ENCODE data around the gene SPATA16. TPM values are rescaled to one million over a fixed set of nuclear protein-coding genes. Genes with fewer than 3 reads are reported as not detected.

The SPATA16 gene
- polyA plus RNA-seq, 1 donor from 2014 or later = not detected

DNA sequence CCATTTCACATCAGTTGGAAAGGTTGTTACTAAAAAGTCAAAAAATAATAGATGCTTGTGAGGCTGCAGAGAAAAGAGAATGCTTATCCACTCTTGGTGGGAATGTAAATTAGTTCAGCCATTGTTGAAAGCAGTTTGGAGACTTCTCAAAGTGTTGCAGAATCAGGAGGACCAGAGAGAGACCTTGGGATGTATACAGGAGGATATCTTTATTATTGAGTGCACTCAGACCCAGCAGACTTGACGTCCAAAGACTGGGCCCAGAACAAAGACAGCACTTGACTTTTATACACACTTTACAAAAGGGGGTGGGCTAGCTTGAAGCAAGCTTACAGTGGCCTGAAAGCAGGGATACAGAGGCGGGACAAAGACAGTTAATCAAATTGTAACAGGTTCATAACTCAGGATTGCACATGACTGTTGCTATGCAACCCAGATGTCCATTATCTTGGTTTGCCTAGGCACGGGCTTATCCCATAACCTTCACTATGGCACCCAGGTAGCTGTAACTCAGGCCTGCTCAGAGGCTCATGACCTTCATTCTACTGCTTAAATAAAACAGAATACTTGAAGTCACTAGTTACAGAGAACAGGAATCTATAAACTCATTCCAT is 127.7 kb downstream of the SPATA16 start:
- Histone ChIP-seq H3K4me2 (ENCODE audit: low read length) (no peak overlapping the region), H4K20me1 (ENCODE audit: insufficient read depth) (no peaks in the 10 kb centered on the region), H3K9me2 (ENCODE audit: insufficient read depth, low read length) (no peaks in the 10 kb centered on the region), H2AFZ (ENCODE audit: low read depth, low read length) (no peak overlapping the region), H3F3A (ENCODE audit: insufficient read depth, low read length, poor library complexity, severe bottlenecking) (no peaks in the 10 kb centered on the region), H3K36me3 (ENCODE audit: insufficient read depth, low read length) (no peaks in the 10 kb centered on the region), H3K9ac (ENCODE audit: low read length) (no peak overlapping the region), H3K79me2 (replicated peaks; ENCODE audit: insufficient read depth, low read length) (no peaks in the 10 kb centered on the region), H3K27ac (ENCODE audit: low read length) (no peak overlapping the region), H3K9me3 (ENCODE audit: low read length) (no peaks in the 10 kb centered on the region), H3K27me3 (ENCODE audit: insufficient read depth, low read depth, low read length) (no peaks in the 10 kb centered on the region), H3K4me3 (ENCODE audit: low read length) (no peak overlapping the region)
- TF ChIP-seq EP300 (conservative IDR thresholded peaks at IDR 0.05; ENCODE audit: poor library complexity, severe bottlenecking) (no peak), RAD21 (conservative IDR thresholded peaks at IDR 0.05) (no peak), TAF1 (IDR thresholded peaks at IDR 0.05; ENCODE audit: low read depth) (no peak), POLR2AphosphoS5 (IDR thresholded peaks at IDR 0.05) (no peak), EZH2 (IDR thresholded peaks at IDR 0.05; ENCODE audit: borderline replicate concordance, insufficient read depth, low read length, poor library complexity, severe bottlenecking) (no peak), SMC3 (conservative IDR thresholded peaks at IDR 0.05; ENCODE audit: poor library complexity) (no peak), MXI1 (conservative IDR thresholded peaks at IDR 0.05; ENCODE audit: poor library complexity, severe bottlenecking) (no peak)
- TF ChIP-seq, protein P1, sequence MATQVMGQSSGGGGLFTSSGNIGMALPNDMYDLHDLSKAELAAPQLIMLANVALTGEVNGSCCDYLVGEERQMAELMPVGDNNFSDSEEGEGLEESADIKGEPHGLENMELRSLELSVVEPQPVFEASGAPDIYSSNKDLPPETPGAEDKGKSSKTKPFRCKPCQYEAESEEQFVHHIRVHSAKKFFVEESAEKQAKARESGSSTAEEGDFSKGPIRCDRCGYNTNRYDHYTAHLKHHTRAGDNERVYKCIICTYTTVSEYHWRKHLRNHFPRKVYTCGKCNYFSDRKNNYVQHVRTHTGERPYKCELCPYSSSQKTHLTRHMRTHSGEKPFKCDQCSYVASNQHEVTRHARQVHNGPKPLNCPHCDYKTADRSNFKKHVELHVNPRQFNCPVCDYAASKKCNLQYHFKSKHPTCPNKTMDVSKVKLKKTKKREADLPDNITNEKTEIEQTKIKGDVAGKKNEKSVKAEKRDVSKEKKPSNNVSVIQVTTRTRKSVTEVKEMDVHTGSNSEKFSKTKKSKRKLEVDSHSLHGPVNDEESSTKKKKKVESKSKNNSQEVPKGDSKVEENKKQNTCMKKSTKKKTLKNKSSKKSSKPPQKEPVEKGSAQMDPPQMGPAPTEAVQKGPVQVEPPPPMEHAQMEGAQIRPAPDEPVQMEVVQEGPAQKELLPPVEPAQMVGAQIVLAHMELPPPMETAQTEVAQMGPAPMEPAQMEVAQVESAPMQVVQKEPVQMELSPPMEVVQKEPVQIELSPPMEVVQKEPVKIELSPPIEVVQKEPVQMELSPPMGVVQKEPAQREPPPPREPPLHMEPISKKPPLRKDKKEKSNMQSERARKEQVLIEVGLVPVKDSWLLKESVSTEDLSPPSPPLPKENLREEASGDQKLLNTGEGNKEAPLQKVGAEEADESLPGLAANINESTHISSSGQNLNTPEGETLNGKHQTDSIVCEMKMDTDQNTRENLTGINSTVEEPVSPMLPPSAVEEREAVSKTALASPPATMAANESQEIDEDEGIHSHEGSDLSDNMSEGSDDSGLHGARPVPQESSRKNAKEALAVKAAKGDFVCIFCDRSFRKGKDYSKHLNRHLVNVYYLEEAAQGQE (IDR thresholded peaks at IDR 0.05; ENCODE audit: borderline replicate concordance) = no peak
- TF ChIP-seq, protein P2, sequence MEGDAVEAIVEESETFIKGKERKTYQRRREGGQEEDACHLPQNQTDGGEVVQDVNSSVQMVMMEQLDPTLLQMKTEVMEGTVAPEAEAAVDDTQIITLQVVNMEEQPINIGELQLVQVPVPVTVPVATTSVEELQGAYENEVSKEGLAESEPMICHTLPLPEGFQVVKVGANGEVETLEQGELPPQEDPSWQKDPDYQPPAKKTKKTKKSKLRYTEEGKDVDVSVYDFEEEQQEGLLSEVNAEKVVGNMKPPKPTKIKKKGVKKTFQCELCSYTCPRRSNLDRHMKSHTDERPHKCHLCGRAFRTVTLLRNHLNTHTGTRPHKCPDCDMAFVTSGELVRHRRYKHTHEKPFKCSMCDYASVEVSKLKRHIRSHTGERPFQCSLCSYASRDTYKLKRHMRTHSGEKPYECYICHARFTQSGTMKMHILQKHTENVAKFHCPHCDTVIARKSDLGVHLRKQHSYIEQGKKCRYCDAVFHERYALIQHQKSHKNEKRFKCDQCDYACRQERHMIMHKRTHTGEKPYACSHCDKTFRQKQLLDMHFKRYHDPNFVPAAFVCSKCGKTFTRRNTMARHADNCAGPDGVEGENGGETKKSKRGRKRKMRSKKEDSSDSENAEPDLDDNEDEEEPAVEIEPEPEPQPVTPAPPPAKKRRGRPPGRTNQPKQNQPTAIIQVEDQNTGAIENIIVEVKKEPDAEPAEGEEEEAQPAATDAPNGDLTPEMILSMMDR (IDR thresholded peaks at IDR 0.05; ENCODE audit: poor library complexity, severe bottlenecking) = no peak

- TF ChIP-seq EZH2 (IDR thresholded peaks at IDR 0.05; ENCODE audit: borderline replicate concordance, insufficient read depth, low read length, poor library complexity, severe bottlenecking) = no peak
- H3K36me3 ChIP-seq (ENCODE audit: insufficient read depth, low read length) = no peaks in the 10 kb centered on the region
- no peaks in the 10 kb centered on the region for H3K9me3 ChIP-seq (ENCODE audit: low read length)
- H4K20me1 ChIP-seq (ENCODE audit: insufficient read depth) = no peaks in the 10 kb centered on the region
- H3F3A ChIP-seq (ENCODE audit: insufficient read depth, low read length, poor library complexity, severe bottlenecking) = no peaks in the 10 kb centered on the region
- H3K9me2 ChIP-seq (ENCODE audit: insufficient read depth, low read length) = no peaks in the 10 kb centered on the region
- no peak overlapping the region for H3K4me2 ChIP-seq (ENCODE audit: low read length)
- no peak overlapping the region for H3K9ac ChIP-seq (ENCODE audit: low read length)
- H3K27ac ChIP-seq (ENCODE audit: low read length) = no peak overlapping the region
- no peak overlapping the region for H2AFZ ChIP-seq (ENCODE audit: low read depth, low read length)
- H3K27me3 ChIP-seq (ENCODE audit: insufficient read depth, low read depth, low read length) = no peaks in the 10 kb centered on the region
- no peaks in the 10 kb centered on the region for H3K79me2 ChIP-seq (replicated peaks; ENCODE audit: insufficient read depth, low read length)
- no peak overlapping the region for H3K4me3 ChIP-seq (ENCODE audit: low read length)
Observed at GRCh38 chr3:173009410-173009809, 131.6 kb downstream of the SPATA16 start.

All from neural cell (in vitro differentiated cells).